NT2/D1 (cell line): Measurements from ENCODE around the gene CAD.
"Not testable (repeated sequence)": the region's sequence is repeated elsewhere in the genome, so short reads cannot be mapped to it uniquely, and the experiment has no call there.

Experiments
- DNase-seq: peaks from one replicate; pipeline ENCODE4 v3.0.0-alpha.2; 2011; ENCODE audit warnings: low read depth, low spot score
- H3K27me3 ChIP-seq: 2 replicates; pipeline ENCODE4 v1.6.0; 2011; ENCODE audit warnings: mild to moderate bottlenecking; ENCODE audit not compliant: insufficient read length, insufficient read depth
- H3K36me3 ChIP-seq: 2 replicates; pipeline ENCODE4 v1.6.1; 2011; ENCODE audit warnings: mild to moderate bottlenecking, low read length, mixed read lengths; ENCODE audit not compliant: insufficient read depth, insufficient read length
- H3K4me1 ChIP-seq: 2 replicates; pipeline ENCODE4 v1.5.1; 2011; ENCODE audit not compliant: insufficient read depth, insufficient read length
- H3K4me3 ChIP-seq: 2 replicates; pipeline ENCODE4 v1.5.1; 2011; ENCODE audit warnings: low read depth; ENCODE audit not compliant: insufficient read length
- H3K9ac ChIP-seq: 2 replicates; pipeline ENCODE4 v1.6.0; 2011; ENCODE audit warnings: low read depth; ENCODE audit not compliant: insufficient read length
- H3K9me3 ChIP-seq: 2 replicates; pipeline ENCODE4 v1.5.1; 2011; ENCODE audit warnings: mild to moderate bottlenecking, low read length; ENCODE audit not compliant: insufficient read depth
- SUZ12 ChIP-seq: IDR thresholded peaks from 2 replicates; pipeline ENCODE4 v1.6.1; 2011; ENCODE audit not compliant: insufficient read length, insufficient read depth; ENCODE audit errors: extremely low read depth
- YY1 ChIP-seq: IDR thresholded peaks from 2 replicates; pipeline ENCODE4 v1.6.1; 2011; ENCODE audit not compliant: insufficient read length, insufficient read depth
- ZNF274 ChIP-seq: IDR thresholded peaks from 2 replicates; pipeline ENCODE4 v1.6.1; 2011; ENCODE audit warnings: mild to moderate bottlenecking, low read depth, low read length

CAD gene

GRCh38 chr2:27265536-27265870, 48.3 kb downstream of the CAD start:
- no peak overlapping the region for H3K9ac ChIP-seq
- peaks cover 3% of the 10 kb centered on the region for H3K4me1 ChIP-seq
- TF ChIP-seq ZNF274 (no peak), YY1 (no peak)
- peaks cover 4% of the 10 kb centered on the region; the same call in 1 of the 2 replicates for H3K9me3 ChIP-seq
- no peak overlapping the region for H3K4me3 ChIP-seq
- peaks cover 68% of the 10 kb centered on the region for H3K27me3 ChIP-seq
- no peaks in the 10 kb centered on the region for H3K36me3 ChIP-seq
- no peak for DNase-seq

GRCh38 chr2:27268296-27268695, 51.1 kb downstream of the CAD start:
- H3K27me3 ChIP-seq: peaks cover 40% of the 10 kb centered on the region
- H3K9ac ChIP-seq, H3K9me3 ChIP-seq, H3K4me1 ChIP-seq, DNase-seq, H3K4me3 ChIP-seq, H3K36me3 ChIP-seq: not testable (repeated sequence)

- Histone ChIP-seq H3K36me3 (no peaks in the 10 kb centered on the region), H3K27me3 (peaks cover 21% of the 10 kb centered on the region), H3K4me1 (peaks cover 2% of the 10 kb centered on the region), H3K9me3 (peaks cover 4% of the 10 kb centered on the region; the same call in 1 of the 2 replicates), H3K4me3 (no peak overlapping the region), H3K9ac (no peak overlapping the region)
- DNase-seq: no peak
- TF ChIP-seq SUZ12 (no peak), YY1 (no peak), ZNF274 (no peak)
Measured at GRCh38 chr2:27270131-27270530, 53.0 kb downstream of the CAD start.

- Histone ChIP-seq H3K9ac (no peak overlapping the region), H3K36me3 (no peaks in the 10 kb centered on the region), H3K4me3 (no peak overlapping the region), H3K9me3 (peaks cover 2% of the 10 kb centered on the region; the same call in 1 of the 2 replicates), H3K27me3 (peaks cover 16% of the 10 kb centered on the region), H3K4me1 (peaks cover 3% of the 10 kb centered on the region)
- no peak for DNase-seq
- TF ChIP-seq ZNF274: no peak
- no peak for TF ChIP-seq YY1
- TF ChIP-seq SUZ12: no peak
Measured at GRCh38 chr2:27270670-27271069, 53.5 kb downstream of the CAD start.

- Histone ChIP-seq H3K9ac (no peak overlapping the region), H3K27me3 (peaks cover 7% of the 10 kb centered on the region), H3K4me3 (no peak overlapping the region), H3K36me3 (no peaks in the 10 kb centered on the region), H3K9me3 (no peaks in the 10 kb centered on the region), H3K4me1 (peaks cover 3% of the 10 kb centered on the region)
- TF ChIP-seq YY1 (no peak), ZNF274 (no peak), SUZ12 (no peak)
- no peak for DNase-seq
Measured at GRCh38 chr2:27271631-27272340, 54.6 kb downstream of the CAD start.

- not testable (repeated sequence) for H3K27me3 ChIP-seq, H3K4me1 ChIP-seq, H3K9ac ChIP-seq, H3K9me3 ChIP-seq, H3K4me3 ChIP-seq, H3K36me3 ChIP-seq, DNase-seq
Measured at GRCh38 chr2:27272537-27273522, 55.7 kb downstream of the CAD start.

GRCh38 chr2:27275211-27276150, 58.3 kb downstream of the CAD start, which contains the start of gene DNAJC5G:
TSS of gene DNAJC5G (plus strand) at chr2:27275433. CDS start at chr2:27276729, 1,296 bp downstream.
- no peak for TF ChIP-seq YY1
- TF ChIP-seq ZNF274: no peak
- no peak for TF ChIP-seq SUZ12
- no peak within 1 kb of the TSS for H3K9ac ChIP-seq
- H3K4me3 ChIP-seq: no peak within 1 kb of the TSS
- H3K36me3 ChIP-seq: no peaks in the 10 kb centered on the region
- no peaks in the 10 kb centered on the region for H3K27me3 ChIP-seq
- H3K9me3 ChIP-seq: no peaks in the 10 kb centered on the region
- DNase-seq: no peak
- peaks cover 3% of the 10 kb centered on the region for H3K4me1 ChIP-seq
